ENCODE data around the gene DEFB132. TPM values are rescaled to one million over a fixed set of nuclear protein-coding genes. Genes with fewer than 3 reads are reported as not detected.

Gene DEFB132
- total RNA-seq, 2 experiments from 2014 or later = not detected

DNA sequence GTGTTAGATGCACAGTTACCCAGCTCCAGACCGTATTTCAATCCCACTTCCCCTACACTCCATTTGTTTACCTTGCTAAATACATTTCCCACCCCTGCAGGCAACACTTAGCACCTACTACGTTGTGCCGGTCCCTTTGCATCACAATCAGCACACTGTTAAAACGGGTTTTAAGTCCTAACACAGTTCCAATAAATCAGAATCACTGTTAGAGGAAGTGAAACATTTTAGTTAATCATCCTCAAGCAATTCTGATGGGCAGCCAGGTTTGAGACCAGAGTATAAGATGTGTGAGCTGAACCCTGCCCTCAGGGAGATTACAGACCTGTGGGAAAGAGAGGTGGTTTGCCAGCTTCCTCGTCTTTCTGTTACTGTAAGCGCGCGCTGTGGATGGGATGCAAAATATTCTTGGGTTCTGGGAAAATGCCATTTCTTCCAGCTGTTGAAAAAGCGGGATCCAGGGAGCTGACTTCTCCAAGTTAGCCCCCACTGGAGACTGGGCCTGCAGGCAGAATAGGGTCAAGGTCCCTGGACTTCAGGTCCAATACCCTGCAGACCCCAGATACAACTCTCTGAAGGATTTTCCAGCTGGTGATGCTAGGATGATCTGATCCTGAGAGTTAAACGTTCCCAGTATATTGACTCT, 42.9 kb downstream of the DEFB132 start:
- no peak for ATAC-seq
- POLR2A ChIA-PET = interaction anchor here (1.2 to 9.1 kb wide), 3 partner anchors 13 to 37 kb away, joined by 3 to 94 read pairs (median 5); partner anchors contain the start of gene SOX12
- H3K9me3 Mint-ChIP-seq = no peaks in the 10 kb centered on the region
- no peak for DNase-seq
- TF ChIP-seq, protein P1, sequence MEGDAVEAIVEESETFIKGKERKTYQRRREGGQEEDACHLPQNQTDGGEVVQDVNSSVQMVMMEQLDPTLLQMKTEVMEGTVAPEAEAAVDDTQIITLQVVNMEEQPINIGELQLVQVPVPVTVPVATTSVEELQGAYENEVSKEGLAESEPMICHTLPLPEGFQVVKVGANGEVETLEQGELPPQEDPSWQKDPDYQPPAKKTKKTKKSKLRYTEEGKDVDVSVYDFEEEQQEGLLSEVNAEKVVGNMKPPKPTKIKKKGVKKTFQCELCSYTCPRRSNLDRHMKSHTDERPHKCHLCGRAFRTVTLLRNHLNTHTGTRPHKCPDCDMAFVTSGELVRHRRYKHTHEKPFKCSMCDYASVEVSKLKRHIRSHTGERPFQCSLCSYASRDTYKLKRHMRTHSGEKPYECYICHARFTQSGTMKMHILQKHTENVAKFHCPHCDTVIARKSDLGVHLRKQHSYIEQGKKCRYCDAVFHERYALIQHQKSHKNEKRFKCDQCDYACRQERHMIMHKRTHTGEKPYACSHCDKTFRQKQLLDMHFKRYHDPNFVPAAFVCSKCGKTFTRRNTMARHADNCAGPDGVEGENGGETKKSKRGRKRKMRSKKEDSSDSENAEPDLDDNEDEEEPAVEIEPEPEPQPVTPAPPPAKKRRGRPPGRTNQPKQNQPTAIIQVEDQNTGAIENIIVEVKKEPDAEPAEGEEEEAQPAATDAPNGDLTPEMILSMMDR (IDR thresholded peaks at IDR 0.05) = no peak
- H3K4me1 Mint-ChIP-seq (ENCODE audit: low read depth) = peaks cover 44% of the 10 kb centered on the region
- CTCF ChIA-PET = interaction anchor here (0.9 to 4.4 kb wide), 8 partner anchors 9 to 62 kb away, joined by 3 to 19 read pairs (median 6); partner anchors contain the start of gene SOX12
- no peak overlapping the region for H3K27ac Mint-ChIP-seq
- H3K4me3 Mint-ChIP-seq = peak overlapping the region; percentile 99
- H3K27me3 Mint-ChIP-seq = no peaks in the 10 kb centered on the region
- intact Hi-C loops (cut with micrococcal nuclease) = no loop called here
- H3K36me3 Mint-ChIP-seq (ENCODE audit: low read depth) = peaks cover 39% of the 10 kb centered on the region

DNA sequence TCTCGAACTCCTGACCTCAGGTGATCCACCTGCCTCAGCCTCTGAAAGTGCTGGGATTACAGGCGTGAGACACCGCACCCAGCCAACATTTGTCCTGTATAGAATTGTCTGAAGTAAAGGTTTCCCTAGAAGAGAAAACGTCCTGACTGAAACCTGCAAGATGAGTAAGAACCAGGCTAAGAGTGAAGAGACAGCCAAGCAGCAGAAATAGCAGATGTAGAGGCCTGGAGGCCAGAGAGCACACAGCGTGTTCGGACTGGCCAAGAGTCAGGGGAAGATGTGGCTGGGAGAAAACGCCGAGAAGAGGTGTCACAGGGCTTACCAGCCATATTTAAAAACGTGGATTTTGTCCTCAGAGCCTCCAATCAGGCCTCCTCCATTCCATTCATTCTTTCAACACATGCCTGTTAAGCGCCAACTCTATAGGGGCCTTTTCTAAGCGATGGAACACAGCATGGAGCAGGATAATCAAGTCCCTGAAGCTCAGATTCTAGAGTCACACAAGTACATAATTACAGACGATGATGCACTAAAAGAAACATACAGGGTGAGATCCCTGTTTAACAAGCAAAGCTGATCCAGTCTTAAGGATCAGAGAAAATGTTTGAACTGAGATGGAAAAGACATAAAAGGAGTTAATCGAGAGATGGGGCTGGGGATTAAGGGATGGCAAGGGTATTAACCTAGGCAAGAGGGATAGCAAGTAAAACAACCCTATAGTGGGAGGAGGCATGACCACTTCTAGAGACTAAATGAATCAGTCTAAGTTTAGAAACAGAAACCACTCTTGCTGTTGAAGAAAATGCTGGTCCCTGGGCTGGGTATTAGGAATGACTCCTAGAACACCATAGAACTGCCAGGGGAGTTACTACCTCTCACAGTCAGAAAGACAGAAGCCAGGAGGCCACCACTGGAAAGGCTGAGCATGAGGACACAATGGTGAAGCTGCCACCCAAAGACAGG, 44.6 kb downstream of the DEFB132 start:
- ChIA-PET POLR2A (interaction anchor here (9.1 kb wide), 1 partner anchor 21 kb away, joined by 94 read pairs; the partner anchor contains the start of gene SOX12), CTCF (interaction anchor here (1.0 to 4.4 kb wide), 4 partner anchors 9 to 61 kb away, joined by 3 to 19 read pairs (median 5); no protein-coding TSS in a partner anchor)
- TF ChIP-seq, protein P1 (IDR thresholded peaks at IDR 0.05) = no peak
- DNase-seq (peak; percentile 17), ATAC-seq (peak; percentile 43)
- Mint-ChIP-seq H3K4me3 (no peak overlapping the region), H3K27me3 (no peaks in the 10 kb centered on the region), H3K36me3 (ENCODE audit: low read depth) (peaks cover 39% of the 10 kb centered on the region), H3K9me3 (no peaks in the 10 kb centered on the region), H3K4me1 (ENCODE audit: low read depth) (peaks cover 35% of the 10 kb centered on the region), H3K27ac (peak overlapping the region; percentile 12)
- intact Hi-C loops (cut with micrococcal nuclease) = no loop called here

DNA sequence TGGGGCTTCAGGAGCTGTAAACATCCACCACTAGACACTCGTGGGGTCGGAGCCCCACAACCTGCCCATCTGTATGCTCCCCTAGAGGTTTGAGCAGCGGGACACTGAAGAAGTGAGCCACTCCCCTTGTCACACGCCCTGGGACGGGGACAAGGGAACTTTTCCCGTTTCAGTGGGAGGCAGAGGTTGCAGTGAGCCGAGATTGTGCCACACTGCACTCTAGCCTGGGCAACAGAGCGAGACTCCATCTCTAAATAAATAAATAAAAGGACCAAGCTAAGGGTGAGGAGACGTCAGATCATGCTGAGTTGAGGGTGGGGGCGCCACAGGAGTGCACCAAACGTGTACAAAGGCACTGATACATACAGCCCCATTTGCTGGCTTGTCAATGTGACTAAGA, 48.2 kb downstream of the DEFB132 start:
- Mint-ChIP-seq H3K36me3 (ENCODE audit: low read depth) (peaks cover 13% of the 10 kb centered on the region), H3K27ac (no peak overlapping the region), H3K4me3 (no peak overlapping the region), H3K27me3 (no peaks in the 10 kb centered on the region), H3K9me3 (no peaks in the 10 kb centered on the region), H3K4me1 (ENCODE audit: low read depth) (peaks cover 32% of the 10 kb centered on the region)
- TF ChIP-seq, protein P1 (IDR thresholded peaks at IDR 0.05) = no peak
- intact Hi-C loops (cut with micrococcal nuclease) = no loop called here
- POLR2A ChIA-PET = no interaction called here
- CTCF ChIA-PET = no interaction called here
- no peak for ATAC-seq
- DNase-seq = no peak

DNA sequence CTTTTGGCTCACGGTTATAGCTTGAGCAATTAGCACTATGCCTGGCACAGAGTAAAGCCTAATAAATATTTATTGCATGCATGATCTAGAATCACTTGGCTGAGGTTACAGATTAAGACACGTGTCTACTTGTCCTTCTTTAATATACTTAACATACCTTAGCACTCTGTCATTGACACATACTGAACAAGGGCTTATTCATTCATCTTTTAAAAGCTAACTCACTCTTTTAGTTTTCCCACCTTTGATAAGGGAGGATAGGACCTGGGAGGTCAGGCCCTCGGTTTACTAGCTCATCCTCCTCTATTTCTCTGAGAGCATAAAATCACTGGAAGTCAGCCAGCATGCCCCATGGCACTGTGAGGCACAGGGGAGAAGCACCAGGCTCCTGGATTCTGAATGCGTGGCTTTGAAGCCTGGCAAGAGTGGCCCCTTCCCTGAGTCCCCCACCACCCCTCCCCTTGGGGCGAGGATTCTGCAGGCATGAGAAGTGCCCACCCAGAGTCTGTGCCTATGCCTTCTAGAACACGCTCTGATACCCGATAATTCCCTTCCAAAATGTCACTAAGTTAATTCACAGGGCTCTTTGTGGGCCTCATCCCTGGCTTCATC, 51.0 kb downstream of the DEFB132 start:
- TF ChIP-seq, protein P1 (IDR thresholded peaks at IDR 0.05) = no peak
- POLR2A ChIA-PET = interaction anchor here (1.8 to 2.4 kb wide), 3 partner anchors 10 to 16 kb away, joined by 8 to 13 read pairs (median 12); no protein-coding TSS in a partner anchor
- H3K27me3 Mint-ChIP-seq = no peaks in the 10 kb centered on the region
- H3K4me3 Mint-ChIP-seq = no peak overlapping the region
- intact Hi-C loops (cut with micrococcal nuclease) = no loop called here
- DNase-seq = no peak
- peaks cover 15% of the 10 kb centered on the region for H3K4me1 Mint-ChIP-seq (ENCODE audit: low read depth)
- no peak overlapping the region for H3K27ac Mint-ChIP-seq
- CTCF ChIA-PET = interaction anchor here (1.0 to 2.9 kb wide), 5 partner anchors 9 to 22 kb away, joined by 3 to 9 read pairs (median 4); no protein-coding TSS in a partner anchor
- no peaks in the 10 kb centered on the region for H3K9me3 Mint-ChIP-seq
- H3K36me3 Mint-ChIP-seq (ENCODE audit: low read depth) = no peaks in the 10 kb centered on the region
- ATAC-seq = no peak

All from activated CD8-positive, alpha-beta T cell treated with anti-CD3 and anti-CD28 coated beads for 36 hours (primary cell).